B cell (primary cell): Measurements from ENCODE around the gene GPR137B. TPM values are rescaled to one million over a fixed set of nuclear protein-coding genes. Genes with fewer than 3 reads are reported as not detected.

ENCODE experiments used
- ATAC-seq: fragments of 200-7000 bp; cut with Tn5 transposase; one replicate; pipeline ENCODE4 v1.10.0; 2021; ENCODE audit warnings: low read depth, mild to moderate bottlenecking, moderate number of reproducible peaks, moderate library complexity
- CTCF ChIA-PET: fragments of 350-600 bp; sonication (Branson Sonifier 250); formaldehyde crosslinking; loops from one replicate; lab custom pipeline; 2021; ENCODE audit warnings: antibody characterized with exemption, inconsistent platforms; lab: Charles Lee
- POLR2A ChIA-PET: fragments of 350-600 bp; sonication (Branson Sonifier 250); formaldehyde crosslinking; loops from one replicate; lab custom pipeline; 2021; ENCODE audit warnings: antibody characterized with exemption; lab: Charles Lee
- DNase-seq: peaks from one replicate; pipeline ENCODE4 v3.0.0; 2013
- H2AFZ ChIP-seq: 2 replicates; pipeline ENCODE4 v1.6.1; 2012; ENCODE audit warnings: mild to moderate bottlenecking, low read depth, low read length; ENCODE audit not compliant: insufficient read depth, poor library complexity, severe bottlenecking
- H3K27ac ChIP-seq, 2 donors: 1 replicate in 1 of 2; 2 replicates in 1 of 2; pipeline ENCODE4 v1.5.1; 2012 to 2013; ENCODE audit warnings: low read length in 2 of 2, mild to moderate bottlenecking in 2 of 2, moderate library complexity in 1 of 2
- H3K27me3 ChIP-seq, 4 experiments: fragments of 200-600 bp in 1 of 4; sonication (generic) in 1 of 4; replicated peaks in 1 of 4; 1 replicate in 2 of 4; 2 replicates in 2 of 4; pipeline versions ENCODE4 v1.6.1 to v1.7.0; 2013 to 2016; ENCODE audit warnings: low read length in 3 of 4, mild to moderate bottlenecking in 2 of 4, mixed read lengths in 1 of 4, moderate library complexity in 1 of 4; ENCODE audit not compliant: insufficient read depth in 4 of 4, control insufficient read depth in 3 of 4; ENCODE audit errors: control extremely low read depth in 1 of 4
- H3K36me3 ChIP-seq, 2 experiments: replicated peaks in 1 of 2; 1 replicate in 1 of 2; 2 replicates in 1 of 2; pipeline versions ENCODE4 v1.6.1 to v1.7.1; 2013; ENCODE audit warnings: low read length in 1 of 2; ENCODE audit not compliant: insufficient read depth in 2 of 2, control insufficient read depth in 1 of 2; ENCODE audit errors: control extremely low read depth in 1 of 2, extremely low read depth in 1 of 2
- H3K4me1 ChIP-seq, 2 donors: fragments of 200-600 bp in 1 of 2; sonication (generic) in 1 of 2; 1 replicate in 1 of 2; 2 replicates in 1 of 2; pipeline versions ENCODE4 v1.5.1 to v1.6.1; 2013 to 2017; ENCODE audit warnings: low read length in 2 of 2; ENCODE audit not compliant: control insufficient read depth in 2 of 2, insufficient read depth in 2 of 2
- H3K4me2 ChIP-seq: replicated peaks from 2 replicates; pipeline ENCODE3; 2012; ENCODE audit warnings: mild to moderate bottlenecking, low read depth, low read length; ENCODE audit not compliant: poor library complexity, severe bottlenecking
- H3K4me3 ChIP-seq, 5 experiments: fragments of 200-600 bp in 1 of 5; sonication (generic) in 1 of 5; 1 replicate in 3 of 5; 2 replicates in 2 of 5; pipeline versions ENCODE4 v1.5.1 to v1.7.0; 2011 to 2016; ENCODE audit warnings: low read length in 4 of 5, mild to moderate bottlenecking in 4 of 5, low read depth in 2 of 5, control low read depth in 1 of 5, moderate library complexity in 1 of 5; ENCODE audit not compliant: insufficient read depth in 1 of 5; ENCODE audit errors: control extremely low read depth in 1 of 5, extremely low read depth in 1 of 5
- H3K79me2 ChIP-seq: fragments of 200-600 bp; sonication (generic); one replicate; pipeline ENCODE4 v1.6.0; 2016; ENCODE audit warnings: low read length; ENCODE audit not compliant: control insufficient read depth, insufficient read depth
- H3K9ac ChIP-seq: fragments of 200-600 bp; sonication (generic); 2 replicates; pipeline ENCODE4 v1.6.1; 2017; ENCODE audit warnings: mild to moderate bottlenecking, low read length, moderate library complexity
- H3K9me3 ChIP-seq, 3 donors: one replicate each; pipeline versions ENCODE4 v1.6.1 to v1.7.1; 2013; ENCODE audit warnings: low read length in 2 of 3; ENCODE audit not compliant: control insufficient read depth in 2 of 3, insufficient read depth in 1 of 3; ENCODE audit errors: control extremely low read depth in 1 of 3
- H4K20me1 ChIP-seq: 2 replicates; pipeline ENCODE4 v1.6.0; 2012; ENCODE audit warnings: mild to moderate bottlenecking, low read length; ENCODE audit not compliant: insufficient read depth, control insufficient read depth, poor library complexity, severe bottlenecking
- H3K27ac Mint-ChIP-seq: one replicate; pipeline ENCODE4 v1.8.0; 2021; ENCODE audit warnings: mixed read lengths
- H3K27me3 Mint-ChIP-seq: one replicate; pipeline ENCODE4 v1.8.0; 2021; ENCODE audit warnings: mixed read lengths
- H3K4me1 Mint-ChIP-seq: one replicate; pipeline ENCODE4 v1.8.0; 2021; ENCODE audit warnings: mixed read lengths
- H3K4me3 Mint-ChIP-seq: one replicate; pipeline ENCODE4 v1.8.0; 2021; ENCODE audit warnings: mixed read lengths
- H3K9me3 Mint-ChIP-seq: one replicate; pipeline ENCODE4 v1.8.0; 2022; ENCODE audit warnings: mixed read lengths; ENCODE audit not compliant: insufficient read depth
- EZH2 ChIP-seq: IDR thresholded peaks from 2 replicates; pipeline ENCODE4 v1.6.1; 2012; ENCODE audit warnings: borderline replicate concordance, low read depth, mild to moderate bottlenecking, moderate library complexity, low read length; ENCODE audit not compliant: insufficient read depth, poor library complexity, severe bottlenecking
- WGBS: methylation state at CpG from one replicate; pipeline ENCODE4 v1.1.5; 2013; ENCODE audit warnings: missing lambda C conversion rate; ENCODE audit not compliant: insufficient coverage; 5-methylcytosine and 5-hydroxymethylcytosine counted together
- intact Hi-C: fragments of 100-400 bp; cut with micrococcal nuclease; formaldehyde crosslinking; loops from one replicate; pipeline ENCODE4 v1.10.0; 2022
- polyA plus RNA-seq: library from polyadenylated mRNA; depleted of rRNA; stranded (reverse); fragments of >200 nt; gene quantifications from 2 replicates; pipeline ENCODE4 v1.2.3, GENCODE V29; 2012
- total RNA-seq, 2 donors: library from RNA; stranded (reverse); fragments of 120-200 nt in 1 of 2; gene quantifications; 1 replicate in 1 of 2; 2 replicates in 1 of 2; pipeline versions ENCODE4 v1.2.3 to v1.2.4, GENCODE V29; 2013 to 2022
- TF ChIP-seq, protein P1 (sequence below): fragments of 200-600 bp; IDR thresholded peaks from one replicate; pipeline ENCODE4 v1.8.0; 2022; ENCODE audit warnings: antibody characterized with exemption, mild to moderate bottlenecking

The GPR137B gene
- total and polyA plus RNA-seq, 2 donors (not counting 1 experiment from before 2014, with no cell fraction given), result 1.5 to 11.8 TPM

- no peaks in the 10 kb centered on the region for H3K9me3 ChIP-seq
- no peak overlapping the region for H2AFZ ChIP-seq
- H3K4me3 ChIP-seq, result no peak overlapping the region
- no peaks in the 10 kb centered on the region for H3K27me3 ChIP-seq
- no peak overlapping the region for H3K9ac ChIP-seq
- POLR2A ChIA-PET, result no interaction called here
- no peaks in the 10 kb centered on the region for H4K20me1 ChIP-seq
- H3K27me3 Mint-ChIP-seq, result no peaks in the 10 kb centered on the region
- WGBS, result no CpG with 5 or more reads among the region's 2 CpGs
- H3K9me3 Mint-ChIP-seq, result no peaks in the 10 kb centered on the region
- TF ChIP-seq, protein P1, sequence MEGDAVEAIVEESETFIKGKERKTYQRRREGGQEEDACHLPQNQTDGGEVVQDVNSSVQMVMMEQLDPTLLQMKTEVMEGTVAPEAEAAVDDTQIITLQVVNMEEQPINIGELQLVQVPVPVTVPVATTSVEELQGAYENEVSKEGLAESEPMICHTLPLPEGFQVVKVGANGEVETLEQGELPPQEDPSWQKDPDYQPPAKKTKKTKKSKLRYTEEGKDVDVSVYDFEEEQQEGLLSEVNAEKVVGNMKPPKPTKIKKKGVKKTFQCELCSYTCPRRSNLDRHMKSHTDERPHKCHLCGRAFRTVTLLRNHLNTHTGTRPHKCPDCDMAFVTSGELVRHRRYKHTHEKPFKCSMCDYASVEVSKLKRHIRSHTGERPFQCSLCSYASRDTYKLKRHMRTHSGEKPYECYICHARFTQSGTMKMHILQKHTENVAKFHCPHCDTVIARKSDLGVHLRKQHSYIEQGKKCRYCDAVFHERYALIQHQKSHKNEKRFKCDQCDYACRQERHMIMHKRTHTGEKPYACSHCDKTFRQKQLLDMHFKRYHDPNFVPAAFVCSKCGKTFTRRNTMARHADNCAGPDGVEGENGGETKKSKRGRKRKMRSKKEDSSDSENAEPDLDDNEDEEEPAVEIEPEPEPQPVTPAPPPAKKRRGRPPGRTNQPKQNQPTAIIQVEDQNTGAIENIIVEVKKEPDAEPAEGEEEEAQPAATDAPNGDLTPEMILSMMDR, result no peak
- no peak for TF ChIP-seq EZH2
- H3K79me2 ChIP-seq, result no peaks in the 10 kb centered on the region
- H3K4me3 Mint-ChIP-seq, result no peak overlapping the region
- intact Hi-C loops, result no loop called here
- no peaks in the 10 kb centered on the region for H3K4me1 ChIP-seq
- no peaks in the 10 kb centered on the region for H3K4me1 Mint-ChIP-seq
- DNase-seq, result no peak
- H3K36me3 ChIP-seq, result peaks cover 6 to 16% of the 10 kb centered on the region in 2 experiments
- no peak overlapping the region for H3K4me2 ChIP-seq
- H3K27ac ChIP-seq, result no peak overlapping the region
- no peak for ATAC-seq
- no peak overlapping the region for H3K27ac Mint-ChIP-seq
- CTCF ChIA-PET, result no interaction called here
These were observed 100.2 kb downstream of the GPR137B start for GRCh38 chr1:236242568-236242967.

GRCh38 chr1:236247286-236247685 is 104.9 kb downstream of the GPR137B start:
- no peak for ATAC-seq
- DNase-seq, result no peak
- Mint-ChIP-seq H3K9me3 (no peaks in the 10 kb centered on the region), H3K27me3 (no peaks in the 10 kb centered on the region), H3K4me3 (no peak overlapping the region), H3K4me1 (no peaks in the 10 kb centered on the region), H3K27ac (no peak overlapping the region)
- Histone ChIP-seq H3K27ac (no peak overlapping the region), H3K36me3 (peaks cover 5 to 12% of the 10 kb centered on the region in 2 experiments), H3K4me1 (no peaks in the 10 kb centered on the region), H3K27me3 (no peaks in the 10 kb centered on the region), H3K4me2 (no peak overlapping the region), H2AFZ (no peak overlapping the region), H3K9me3 (no peaks in the 10 kb centered on the region), H4K20me1 (no peaks in the 10 kb centered on the region), H3K79me2 (no peaks in the 10 kb centered on the region), H3K9ac (no peak overlapping the region), H3K4me3 (no peak overlapping the region)
- no peak for TF ChIP-seq EZH2
- TF ChIP-seq, protein P1, result no peak
- intact Hi-C loops, result no loop called here
- POLR2A ChIA-PET, result no interaction called here
- CTCF ChIA-PET, result no interaction called here
- WGBS, result 97% methylated on average over 3 of the region's 3 CpGs
